ENCODE data around the gene DYNC1H1. TPM values are rescaled to one million over a fixed set of nuclear protein-coding genes. Genes with fewer than 3 reads are reported as not detected.

Gene DYNC1H1
- total RNA-seq, 1 donor from 2014 or later = 303 TPM

GRCh38 chr14:101944451-101944850 is 19.9 kb upstream of the DYNC1H1 start:
- no peak for DNase-seq

- no peak for DNase-seq
Measured at GRCh38 chr14:101945171-101945570, 19.2 kb upstream of the DYNC1H1 start.

GRCh38 chr14:101947577-101947903 is 16.8 kb upstream of the DYNC1H1 start:
- no peak for DNase-seq

GRCh38 chr14:101947904-101948665 is 16.3 kb upstream of the DYNC1H1 start:
- peak; percentile 100 for DNase-seq

- no peak for DNase-seq
Measured at GRCh38 chr14:101948666-101949216, 15.6 kb upstream of the DYNC1H1 start.

GRCh38 chr14:101950100-101950499 is 14.3 kb upstream of the DYNC1H1 start:
- no peak for DNase-seq

- no peak for DNase-seq
Measured at GRCh38 chr14:101950516-101951215, 13.7 kb upstream of the DYNC1H1 start.

- DNase-seq = no peak
Measured at GRCh38 chr14:101953151-101953550, 11.2 kb upstream of the DYNC1H1 start.

- no peak for DNase-seq
Measured at GRCh38 chr14:101954501-101954900, 9.9 kb upstream of the DYNC1H1 start.

- no peak for DNase-seq
Measured at GRCh38 chr14:101955695-101956161, 8.6 kb upstream of the DYNC1H1 start.

- no peak for DNase-seq
Measured at GRCh38 chr14:101956179-101956885, 8.0 kb upstream of the DYNC1H1 start.

- DNase-seq = no peak
Measured at GRCh38 chr14:101957406-101958234, 6.8 kb upstream of the DYNC1H1 start.

GRCh38 chr14:101958418-101959180 is 5.8 kb upstream of the DYNC1H1 start:
- DNase-seq = no peak

- DNase-seq = no peak
Measured at GRCh38 chr14:101959277-101959676, 5.1 kb upstream of the DYNC1H1 start.

GRCh38 chr14:101960225-101960624 is 4.1 kb upstream of the DYNC1H1 start:
- DNase-seq = no peak

- DNase-seq = peak; percentile 61
Measured at GRCh38 chr14:101961011-101961721, 3.2 kb upstream of the DYNC1H1 start.

GRCh38 chr14:101961746-101962502 is 2.4 kb upstream of the DYNC1H1 start:
- no peak for DNase-seq

- peak; percentile 54 for DNase-seq
Measured at GRCh38 chr14:101962503-101962874, 1.9 kb upstream of the DYNC1H1 start.

- no peak for DNase-seq
Measured at GRCh38 chr14:101963052-101963451, 1.3 kb upstream of the DYNC1H1 start.
